NCI-H510A treated with DMSO at 0.1 percent for 48 hours (cell line): ENCODE data around the gene ALG1.
"Not testable (repeated sequence)": the region's sequence is repeated elsewhere in the genome, so short reads cannot be mapped to it uniquely, and the experiment has no call there.

Source experiments
- DNase-seq: peaks from one replicate; lab custom pipeline; 2025; lab: John Stamatoyannopoulos, UW

ALG1 gene

DNA sequence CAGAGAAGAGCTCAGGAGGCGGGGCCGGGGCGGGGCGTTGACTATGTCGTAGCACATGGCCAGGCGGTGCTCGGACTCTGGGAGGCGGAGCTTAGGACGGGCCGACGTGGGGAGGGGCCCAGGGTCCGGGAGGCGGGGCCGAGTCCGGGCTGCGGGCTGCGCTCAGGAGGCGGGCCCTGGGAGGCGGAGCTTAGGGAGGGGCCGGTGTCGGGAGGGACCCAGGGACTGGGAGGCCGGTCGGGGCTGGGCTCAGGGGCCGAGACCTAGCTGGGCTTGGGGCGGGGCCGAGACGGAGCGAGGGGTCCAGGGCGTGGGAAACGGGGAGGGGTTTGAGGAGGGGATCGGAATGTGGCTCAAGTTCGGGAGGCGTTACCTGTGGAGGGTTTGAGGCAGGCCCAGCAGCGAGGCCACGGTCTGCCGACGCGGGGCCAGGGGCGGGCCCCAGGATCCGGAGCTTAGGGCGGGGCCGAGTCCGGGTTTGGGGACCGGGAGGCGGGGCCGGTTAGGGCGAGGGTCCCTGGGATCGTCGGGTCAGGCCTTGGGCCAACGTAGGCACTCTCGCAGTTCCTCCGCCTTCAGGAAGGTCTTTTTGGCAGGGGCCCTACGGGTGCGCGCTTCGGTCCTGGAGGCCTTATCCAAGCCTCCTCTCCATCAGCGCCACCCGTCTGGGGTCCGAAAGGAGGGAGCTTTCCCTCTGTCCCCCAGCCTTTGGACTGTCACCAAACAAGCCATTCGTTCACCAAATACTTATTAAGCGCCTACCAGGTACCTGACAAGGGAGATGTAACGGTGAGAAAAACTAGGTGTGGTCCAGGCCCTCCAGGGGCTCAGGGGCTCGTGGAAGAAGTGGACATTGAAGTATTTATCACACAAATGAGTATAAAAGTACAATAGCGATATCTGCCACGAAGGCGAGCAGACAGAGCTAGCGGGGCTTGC, 26.8 kb downstream of the ALG1 start:
- peak; percentile 3 for DNase-seq

DNA sequence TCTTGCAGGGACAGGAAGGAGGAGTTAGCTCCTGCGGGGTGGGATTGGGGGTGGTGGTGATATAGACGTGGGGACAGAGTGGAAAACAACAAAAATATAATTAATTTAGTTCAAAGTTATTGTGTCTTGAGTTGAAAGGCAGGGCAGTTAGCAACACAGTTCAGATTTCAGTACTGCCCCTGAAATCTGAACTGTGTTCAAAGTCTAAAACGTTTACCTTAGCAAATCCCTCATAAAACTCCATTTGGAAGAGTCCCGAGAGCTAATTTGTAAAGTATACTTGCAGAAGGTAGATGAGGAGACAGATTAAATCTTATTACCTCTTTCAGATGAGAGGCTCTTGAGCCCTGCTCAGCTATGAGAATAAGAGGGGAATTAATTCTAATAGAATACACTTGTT, 27.5 kb downstream of the ALG1 start:
- DNase-seq, result not testable (repeated sequence)

DNA sequence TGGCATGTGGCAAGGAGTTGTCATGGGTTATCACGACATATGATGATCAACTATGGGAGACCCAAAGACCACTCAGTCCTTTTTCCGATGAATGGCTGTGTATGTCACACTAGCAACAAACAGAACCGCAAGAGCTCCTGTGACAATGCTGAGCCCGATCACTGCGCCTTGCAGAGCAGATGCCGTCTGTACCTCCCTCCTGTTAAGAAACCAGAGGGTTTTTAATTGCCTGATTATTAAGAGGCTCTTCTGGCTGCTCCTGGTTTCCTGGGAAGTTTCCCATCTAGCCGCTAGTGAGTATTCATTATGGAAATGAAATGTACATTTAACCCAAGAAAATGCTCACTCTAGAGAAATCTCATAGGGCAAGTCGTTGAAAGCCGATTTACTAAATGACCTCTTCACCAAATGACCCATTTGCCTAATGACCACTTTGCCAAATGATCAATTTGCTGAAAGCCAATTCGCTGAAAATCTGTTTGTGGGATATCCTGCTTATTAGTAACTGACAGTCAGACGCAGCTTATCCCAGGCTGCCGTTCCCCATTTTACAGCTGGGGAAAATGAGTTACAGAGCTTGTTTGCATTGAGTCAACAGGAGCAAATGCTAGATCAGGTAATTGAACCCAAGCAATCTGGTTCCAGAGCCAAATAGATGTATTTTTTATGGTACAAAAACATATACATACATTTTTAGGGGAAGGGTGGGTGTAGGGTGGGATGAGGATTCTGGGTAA, 31.8 kb downstream of the ALG1 start:
- DNase-seq, result not testable (repeated sequence)

DNA sequence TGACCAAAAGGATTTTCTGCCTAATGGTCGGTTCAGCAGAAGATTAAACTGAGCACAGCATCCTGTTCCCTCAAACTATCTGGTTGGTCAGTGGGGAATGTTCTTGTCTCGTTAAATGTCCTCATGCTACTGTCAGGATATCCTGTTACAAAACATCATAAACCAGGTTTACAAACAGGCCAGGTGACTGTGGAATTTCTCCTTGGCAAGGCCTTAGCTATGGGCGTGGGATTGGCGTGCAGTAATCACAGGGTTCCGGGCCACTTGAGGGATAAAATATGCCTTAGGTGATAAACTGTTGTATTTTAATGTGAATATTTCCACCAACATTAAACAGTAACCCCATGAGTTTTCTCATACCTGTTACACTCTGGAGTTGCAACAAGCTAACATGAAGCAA, 33.4 kb downstream of the ALG1 start:
- DNase-seq, result peak; percentile 1

DNA sequence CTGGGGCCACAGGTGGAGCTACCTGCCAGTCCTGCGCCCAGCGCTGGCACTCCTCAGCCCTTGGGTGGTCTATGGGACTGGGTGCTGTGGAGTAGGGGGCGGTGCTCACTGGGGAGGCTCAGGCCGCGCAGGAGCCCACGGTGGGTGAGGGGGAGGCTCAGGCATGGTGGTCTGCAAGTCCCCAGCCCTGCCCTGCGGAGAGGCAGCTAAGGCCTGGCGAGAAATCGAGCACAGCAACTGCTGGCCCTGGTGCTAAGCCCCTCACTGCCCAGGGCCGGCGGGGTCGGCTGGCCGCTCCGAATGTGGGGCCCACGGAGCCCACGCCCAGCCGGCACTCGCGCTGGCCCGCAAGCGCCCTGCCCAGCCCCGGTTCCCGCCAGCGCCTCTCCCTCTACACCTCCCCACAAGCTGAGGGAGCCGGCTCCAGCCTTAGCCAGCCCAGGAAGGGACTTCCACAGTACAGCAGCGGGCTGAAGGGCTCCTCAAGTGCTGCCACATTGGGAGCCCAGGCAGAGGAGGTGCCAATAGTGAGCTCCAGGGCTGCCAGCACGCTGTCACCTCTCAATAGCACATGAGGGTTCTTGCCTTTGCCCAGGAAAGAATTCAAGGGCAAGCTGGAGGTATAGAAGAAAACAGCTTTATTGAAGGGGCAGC, 37.0 kb downstream of the ALG1 start:
- DNase-seq, result no peak

DNA sequence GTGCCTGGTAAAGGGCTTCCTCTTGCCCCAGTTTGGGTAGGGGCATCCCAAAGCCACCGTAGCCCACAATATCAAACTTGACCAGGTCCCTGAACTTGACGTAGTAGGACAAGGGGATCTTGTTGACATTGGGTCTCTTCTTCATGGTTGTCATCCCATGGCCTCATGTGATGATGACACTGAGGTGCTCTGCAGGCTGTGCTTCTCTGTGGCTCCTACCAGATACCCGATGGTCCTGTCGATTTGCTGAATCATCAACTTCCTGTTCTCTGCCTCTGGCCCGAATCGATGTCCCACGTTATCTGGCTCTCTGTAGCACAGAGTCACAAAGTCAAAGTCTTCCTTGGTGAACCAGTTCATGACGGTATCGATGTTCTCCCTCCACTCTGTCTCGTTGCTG, 39.3 kb downstream of the ALG1 start:
- DNase-seq, result not testable (repeated sequence)

DNA sequence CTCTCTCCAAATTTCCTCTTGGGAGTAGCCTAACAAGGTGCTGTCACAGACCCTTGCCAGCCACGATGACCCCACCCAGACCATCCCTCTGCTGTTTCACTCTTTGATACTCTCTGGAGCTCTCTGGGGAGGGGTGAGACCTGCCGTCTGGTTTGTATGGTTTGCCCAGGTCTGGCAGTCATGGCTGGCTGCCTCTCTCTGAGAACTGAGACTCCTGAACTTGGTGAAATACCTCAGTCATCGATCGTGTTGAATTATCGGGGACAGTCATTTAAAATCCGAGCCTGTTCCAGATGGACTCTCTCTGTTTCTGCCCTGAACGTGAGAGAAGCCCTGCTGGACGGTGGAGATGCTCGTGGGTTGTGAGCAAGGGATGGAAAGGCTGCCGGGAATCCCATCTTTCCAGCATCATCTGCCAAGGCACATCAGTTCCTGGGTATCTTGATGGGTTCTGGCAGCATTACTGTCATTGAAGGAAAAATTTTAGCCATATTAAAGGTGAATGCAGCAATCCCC, 45.2 kb downstream of the ALG1 start:
- not testable (repeated sequence) for DNase-seq

DNA sequence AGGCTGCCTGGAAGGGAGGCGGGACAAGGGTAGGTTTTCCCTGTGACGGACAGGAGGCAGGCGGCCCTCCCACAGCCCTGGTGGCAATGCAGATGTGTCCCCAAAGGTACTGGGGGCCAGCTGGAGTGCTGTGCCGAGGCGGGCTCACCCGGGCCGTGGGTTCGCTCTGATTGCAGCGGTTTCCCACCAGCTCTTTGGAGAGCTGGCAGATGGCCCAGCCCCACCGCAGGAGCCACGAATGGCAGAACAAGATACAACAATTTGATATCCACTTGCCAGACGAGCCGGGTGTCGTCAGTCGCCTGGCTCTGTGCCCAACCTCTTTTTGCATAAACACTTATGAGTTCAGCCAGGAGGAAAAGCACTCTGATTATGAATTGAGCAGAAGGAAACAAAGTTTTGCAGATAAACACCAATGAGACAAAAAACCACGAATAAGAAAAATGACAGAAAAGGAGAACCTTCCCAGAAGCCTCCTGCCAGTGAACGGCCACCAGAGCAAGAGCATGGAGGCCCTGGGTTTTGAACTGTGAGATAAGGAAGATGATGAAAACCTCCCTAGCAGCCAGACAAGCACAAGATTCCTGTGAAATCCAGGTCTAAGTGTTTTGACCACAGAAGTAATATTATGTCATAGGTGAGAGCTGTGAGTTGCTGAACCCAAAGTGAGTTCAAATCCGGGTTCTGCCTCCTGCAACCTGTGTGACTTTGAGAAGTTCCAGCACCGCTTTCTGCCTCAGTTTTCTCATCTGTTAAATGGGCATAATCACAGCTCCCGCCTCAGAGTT, 45.9 kb downstream of the ALG1 start:
- peak; percentile 49 for DNase-seq

DNA sequence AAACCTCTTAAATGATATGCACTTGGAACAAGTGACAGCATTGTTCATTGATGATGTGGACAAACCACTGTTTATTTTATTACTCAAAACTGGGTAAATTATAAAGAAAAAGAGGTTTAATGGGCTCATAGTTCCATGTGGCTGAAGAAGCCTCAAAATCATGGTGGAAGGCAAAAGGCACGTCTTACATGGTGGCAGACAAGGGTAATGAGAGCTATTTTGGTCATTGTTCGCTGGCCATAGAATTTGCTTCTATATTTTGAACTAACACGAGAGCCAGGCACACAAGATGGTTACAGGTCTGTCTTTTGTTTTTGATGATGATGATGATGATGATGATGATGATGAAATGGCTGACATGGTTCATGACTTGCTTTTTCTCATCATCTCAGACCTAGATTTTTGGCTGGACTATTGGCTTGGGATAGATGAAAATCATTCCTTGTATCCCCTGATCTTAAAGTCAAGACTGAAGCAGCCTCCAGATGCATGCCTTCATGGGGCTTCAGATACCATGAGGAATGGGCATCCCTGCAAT, 59.9 kb downstream of the ALG1 start:
- DNase-seq, result not testable (repeated sequence)

DNA sequence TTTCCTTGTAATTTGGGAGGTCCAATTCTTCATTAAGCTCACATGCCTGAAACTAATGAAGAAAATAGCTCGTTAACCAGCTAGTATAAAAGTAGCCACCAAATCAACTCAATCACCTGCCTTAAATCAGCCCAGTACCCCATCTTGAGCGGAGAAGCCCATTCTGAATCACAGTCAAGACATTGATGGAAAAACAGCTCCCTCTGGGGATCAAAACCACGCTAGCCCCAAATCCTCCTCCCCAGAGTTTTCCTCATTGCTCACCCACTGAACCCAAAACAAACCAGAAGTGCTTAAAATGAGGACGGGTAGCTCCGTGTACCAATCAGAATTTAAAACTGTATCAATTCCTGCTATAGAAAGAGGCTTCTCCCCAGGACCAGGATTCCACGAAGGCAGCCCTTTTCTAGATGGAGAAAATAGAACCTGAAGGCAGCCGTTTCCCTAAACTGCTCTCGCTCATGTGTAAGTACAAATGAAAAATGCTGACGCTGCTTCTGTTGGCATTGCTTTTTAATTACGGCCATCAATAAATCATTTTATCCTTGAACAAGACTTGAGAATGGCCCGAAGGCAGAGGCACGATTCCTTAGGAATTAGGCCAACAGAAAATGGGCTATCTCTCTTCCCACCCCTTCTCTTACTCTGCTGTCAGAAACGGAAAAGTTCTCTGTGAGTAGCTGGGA, 61.4 kb downstream of the ALG1 start:
- DNase-seq, result not testable (repeated sequence)

DNA sequence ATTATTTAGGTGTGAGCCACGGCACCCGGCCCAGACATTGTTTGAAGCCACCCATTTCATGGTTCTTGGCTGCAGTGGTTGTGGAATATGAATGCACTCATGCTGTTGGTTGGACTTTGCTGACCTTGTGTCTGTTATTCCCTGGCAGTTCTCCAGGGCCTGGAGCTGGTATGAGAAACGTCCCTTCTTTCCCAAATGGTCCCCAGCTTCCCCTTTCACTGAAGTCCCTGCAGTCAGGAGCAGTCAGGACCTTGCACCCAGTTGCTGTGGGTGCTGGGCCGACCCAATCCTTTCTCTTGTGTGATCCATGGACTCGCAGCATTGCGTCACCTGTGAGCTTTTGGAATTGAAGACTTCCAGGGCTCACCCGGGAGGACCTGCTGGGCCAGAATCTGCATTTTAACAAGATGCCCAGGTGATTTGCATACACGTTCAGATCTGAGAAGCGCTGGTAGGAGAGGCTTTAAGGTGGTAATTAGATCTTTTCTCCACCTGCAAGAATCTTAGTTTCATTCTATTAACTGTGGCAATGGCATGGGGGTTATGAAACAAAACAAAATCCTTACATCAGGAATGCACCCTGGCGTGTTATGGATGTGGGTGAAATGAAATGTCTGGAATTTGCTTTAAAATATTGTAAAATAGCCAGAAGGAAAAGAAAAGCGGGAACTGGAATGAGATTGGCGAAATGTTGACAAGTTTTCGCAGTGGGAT, 63.3 kb downstream of the ALG1 start:
- not testable (repeated sequence) for DNase-seq
